ENCODE results near the gene CUX1. TPM values are rescaled to one million over a fixed set of nuclear protein-coding genes. Genes with fewer than 3 reads are reported as not detected.
A peak's percentile ranks its signal among the peaks of the same experiment; 100 is the strongest.

CUX1 gene
- total RNA-seq, 1 experiment from 2014 or later = 37.4 TPM

GRCh38 chr7:102253973-102254370, 436.5 kb downstream of the CUX1 start:
- in situ Hi-C loops (cut with HindIII; ENCODE audit: low pct_unique_long_range_greater_than_20kb, low sequenced_read_pairs) = no loop called here
- no peak for DNase-seq (ENCODE audit: low read depth)

GRCh38 chr7:102254521-102254920, 437.1 kb downstream of the CUX1 start:
- no peak for DNase-seq (ENCODE audit: low read depth)
- in situ Hi-C loops (cut with HindIII; ENCODE audit: low pct_unique_long_range_greater_than_20kb, low sequenced_read_pairs) = no loop called here

GRCh38 chr7:102255501-102255900, 438.1 kb downstream of the CUX1 start:
- in situ Hi-C loops (cut with HindIII; ENCODE audit: low pct_unique_long_range_greater_than_20kb, low sequenced_read_pairs) = no loop called here
- DNase-seq (ENCODE audit: low read depth) = no peak

GRCh38 chr7:102255916-102256315, 438.5 kb downstream of the CUX1 start:
- in situ Hi-C loops (cut with HindIII; ENCODE audit: low pct_unique_long_range_greater_than_20kb, low sequenced_read_pairs) = no loop called here
- no peak for DNase-seq (ENCODE audit: low read depth)

- DNase-seq (ENCODE audit: low read depth) = no peak
- in situ Hi-C loops (cut with HindIII; ENCODE audit: low pct_unique_long_range_greater_than_20kb, low sequenced_read_pairs) = no loop called here
Observed at GRCh38 chr7:102258073-102258748, 440.8 kb downstream of the CUX1 start.

- no peak for DNase-seq (ENCODE audit: low read depth)
- in situ Hi-C loops (cut with HindIII; ENCODE audit: low pct_unique_long_range_greater_than_20kb, low sequenced_read_pairs) = no loop called here
Observed at GRCh38 chr7:102258749-102259107, 441.3 kb downstream of the CUX1 start.

- in situ Hi-C loops (cut with HindIII; ENCODE audit: low pct_unique_long_range_greater_than_20kb, low sequenced_read_pairs) = no loop called here
- no peak for DNase-seq (ENCODE audit: low read depth)
Observed at GRCh38 chr7:102260856-102261255, 443.4 kb downstream of the CUX1 start.

- in situ Hi-C loops (cut with HindIII; ENCODE audit: low pct_unique_long_range_greater_than_20kb, low sequenced_read_pairs) = no loop called here
- DNase-seq (ENCODE audit: low read depth) = no peak
Observed at GRCh38 chr7:102261451-102261850, 444.0 kb downstream of the CUX1 start.

GRCh38 chr7:102262546-102262945, 445.1 kb downstream of the CUX1 start:
- in situ Hi-C loops (cut with HindIII; ENCODE audit: low pct_unique_long_range_greater_than_20kb, low sequenced_read_pairs) = no loop called here
- no peak for DNase-seq (ENCODE audit: low read depth)

GRCh38 chr7:102264367-102264891, 447.0 kb downstream of the CUX1 start:
- DNase-seq (ENCODE audit: low read depth) = no peak
- in situ Hi-C loops (cut with HindIII; ENCODE audit: low pct_unique_long_range_greater_than_20kb, low sequenced_read_pairs) = no loop called here

GRCh38 chr7:102266541-102266940, 449.1 kb downstream of the CUX1 start:
- no peak for DNase-seq (ENCODE audit: low read depth)
- in situ Hi-C loops (cut with HindIII; ENCODE audit: low pct_unique_long_range_greater_than_20kb, low sequenced_read_pairs) = no loop called here

- in situ Hi-C loops (cut with HindIII; ENCODE audit: low pct_unique_long_range_greater_than_20kb, low sequenced_read_pairs) = no loop called here
- DNase-seq (ENCODE audit: low read depth) = no peak
Observed at GRCh38 chr7:102268635-102269034, 451.2 kb downstream of the CUX1 start.

GRCh38 chr7:102270178-102270887, 452.9 kb downstream of the CUX1 start:
- DNase-seq (ENCODE audit: low read depth) = no peak
- in situ Hi-C loops (cut with HindIII; ENCODE audit: low pct_unique_long_range_greater_than_20kb, low sequenced_read_pairs) = no loop called here

GRCh38 chr7:102271158-102271798, 453.9 kb downstream of the CUX1 start:
- no peak for DNase-seq (ENCODE audit: low read depth)
- in situ Hi-C loops (cut with HindIII; ENCODE audit: low pct_unique_long_range_greater_than_20kb, low sequenced_read_pairs) = no loop called here

GRCh38 chr7:102272075-102272916, 454.9 kb downstream of the CUX1 start:
- peak; percentile 60 for DNase-seq (ENCODE audit: low read depth)
- in situ Hi-C loops (cut with HindIII; ENCODE audit: low pct_unique_long_range_greater_than_20kb, low sequenced_read_pairs) = no loop called here

- no peak for DNase-seq (ENCODE audit: low read depth)
- in situ Hi-C loops (cut with HindIII; ENCODE audit: low pct_unique_long_range_greater_than_20kb, low sequenced_read_pairs) = no loop called here
Observed at GRCh38 chr7:102272917-102273748, 455.7 kb downstream of the CUX1 start.

GRCh38 chr7:102273749-102274712, 456.6 kb downstream of the CUX1 start:
- DNase-seq (ENCODE audit: low read depth) = peak; percentile 94
- in situ Hi-C loops (cut with HindIII; ENCODE audit: low pct_unique_long_range_greater_than_20kb, low sequenced_read_pairs) = no loop called here
